Ishikawa (cell line): ENCODE data around the gene CD82.

Source experiments
- CEBPB ChIP-seq: IDR thresholded peaks from 2 replicates; pipeline ENCODE4 v1.6.1; 2012
- EGR1 ChIP-seq: IDR thresholded peaks from 2 replicates; pipeline ENCODE4 v1.6.1; 2012
- EP300 ChIP-seq: IDR thresholded peaks from 2 replicates; pipeline ENCODE4 v1.6.1; 2012; ENCODE audit warnings: borderline replicate concordance
- REST ChIP-seq: IDR thresholded peaks from 2 replicates; pipeline ENCODE4 v1.6.1; 2012; ENCODE audit warnings: low read depth, mild to moderate bottlenecking
- TAF1 ChIP-seq: IDR thresholded peaks from 2 replicates; pipeline ENCODE4 v1.6.1; 2012; ENCODE audit warnings: low read depth, mild to moderate bottlenecking
- TEAD4 ChIP-seq: IDR thresholded peaks from 2 replicates; pipeline ENCODE4 v1.6.1; 2012
- TF ChIP-seq, protein P1 (sequence below): IDR thresholded peaks from 2 replicates; pipeline ENCODE4 v1.6.1; 2012
- TF ChIP-seq, protein P2 (sequence below): IDR thresholded peaks from 2 replicates; pipeline ENCODE4 v1.6.1; 2012

GRCh38 chr11:44654057-44654456 is 88.6 kb downstream of the CD82 start:
- TF ChIP-seq TAF1 = no peak
- TF ChIP-seq, protein P1, sequence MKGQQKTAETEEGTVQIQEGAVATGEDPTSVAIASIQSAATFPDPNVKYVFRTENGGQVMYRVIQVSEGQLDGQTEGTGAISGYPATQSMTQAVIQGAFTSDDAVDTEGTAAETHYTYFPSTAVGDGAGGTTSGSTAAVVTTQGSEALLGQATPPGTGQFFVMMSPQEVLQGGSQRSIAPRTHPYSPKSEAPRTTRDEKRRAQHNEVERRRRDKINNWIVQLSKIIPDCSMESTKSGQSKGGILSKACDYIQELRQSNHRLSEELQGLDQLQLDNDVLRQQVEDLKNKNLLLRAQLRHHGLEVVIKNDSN = no peak
- no peak for TF ChIP-seq CEBPB
- no peak for TF ChIP-seq EGR1
- TF ChIP-seq TEAD4 = no peak
- no peak for TF ChIP-seq REST
- TF ChIP-seq, protein P2, sequence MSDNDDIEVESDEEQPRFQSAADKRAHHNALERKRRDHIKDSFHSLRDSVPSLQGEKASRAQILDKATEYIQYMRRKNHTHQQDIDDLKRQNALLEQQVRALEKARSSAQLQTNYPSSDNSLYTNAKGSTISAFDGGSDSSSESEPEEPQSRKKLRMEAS = no peak
- no peak for TF ChIP-seq EP300
